Immature natural killer cell (primary cell): Measurements from ENCODE around the gene TNS1. TPM values are rescaled to one million over a fixed set of nuclear protein-coding genes. Genes with fewer than 3 reads are reported as not detected.

ENCODE experiments used
- DNase-seq, 3 donors: peaks; one replicate each; pipeline ENCODE4 v3.0.0; 2022; ENCODE audit warnings: mixed read lengths in 1 of 3
- H3K27ac Mint-ChIP-seq, 6 donors: one replicate each; pipeline ENCODE4 v1.8.0; 2020; ENCODE audit warnings: mixed read lengths in 6 of 6, mild to moderate bottlenecking in 5 of 6, inconsistent platforms in 4 of 6, moderate library complexity in 3 of 6
- H3K27me3 Mint-ChIP-seq, 3 donors: one replicate each; pipeline ENCODE4 v1.8.0; 2020 to 2021; ENCODE audit warnings: low read depth in 3 of 3, mild to moderate bottlenecking in 3 of 3, mixed read lengths in 3 of 3, moderate library complexity in 3 of 3, inconsistent platforms in 1 of 3
- H3K36me3 Mint-ChIP-seq, 3 donors: one replicate each; pipeline ENCODE4 v1.8.0; 2020; ENCODE audit warnings: mixed read lengths in 3 of 3, inconsistent platforms in 2 of 3, mild to moderate bottlenecking in 2 of 3
- H3K4me1 Mint-ChIP-seq, 2 donors: one replicate each; pipeline ENCODE4 v1.8.0; 2020; ENCODE audit warnings: inconsistent platforms in 2 of 2, mild to moderate bottlenecking in 2 of 2, mixed read lengths in 2 of 2, moderate library complexity in 1 of 2
- H3K4me3 Mint-ChIP-seq, 5 donors: one replicate each; pipeline ENCODE4 v1.8.0; 2020; ENCODE audit warnings: mild to moderate bottlenecking in 5 of 5, mixed read lengths in 5 of 5, inconsistent platforms in 3 of 5, moderate library complexity in 3 of 5
- H3K9me3 Mint-ChIP-seq, 6 donors: one replicate each; pipeline ENCODE4 v1.8.0; 2020; ENCODE audit warnings: mild to moderate bottlenecking in 6 of 6, mixed read lengths in 6 of 6, inconsistent platforms in 4 of 6, moderate library complexity in 3 of 6
- polyA plus RNA-seq, 3 donors: library from polyadenylated mRNA; unstranded; fragments of 300-500 nt; fragmentation: Illumina TruSeq; gene quantifications; one replicate each; pipeline ENCODE4 v1.2.3, GENCODE V29; 2021

Gene TNS1
- polyA plus RNA-seq, 3 donors from 2014 or later = 0.40 TPM; not detected in 2

DNA sequence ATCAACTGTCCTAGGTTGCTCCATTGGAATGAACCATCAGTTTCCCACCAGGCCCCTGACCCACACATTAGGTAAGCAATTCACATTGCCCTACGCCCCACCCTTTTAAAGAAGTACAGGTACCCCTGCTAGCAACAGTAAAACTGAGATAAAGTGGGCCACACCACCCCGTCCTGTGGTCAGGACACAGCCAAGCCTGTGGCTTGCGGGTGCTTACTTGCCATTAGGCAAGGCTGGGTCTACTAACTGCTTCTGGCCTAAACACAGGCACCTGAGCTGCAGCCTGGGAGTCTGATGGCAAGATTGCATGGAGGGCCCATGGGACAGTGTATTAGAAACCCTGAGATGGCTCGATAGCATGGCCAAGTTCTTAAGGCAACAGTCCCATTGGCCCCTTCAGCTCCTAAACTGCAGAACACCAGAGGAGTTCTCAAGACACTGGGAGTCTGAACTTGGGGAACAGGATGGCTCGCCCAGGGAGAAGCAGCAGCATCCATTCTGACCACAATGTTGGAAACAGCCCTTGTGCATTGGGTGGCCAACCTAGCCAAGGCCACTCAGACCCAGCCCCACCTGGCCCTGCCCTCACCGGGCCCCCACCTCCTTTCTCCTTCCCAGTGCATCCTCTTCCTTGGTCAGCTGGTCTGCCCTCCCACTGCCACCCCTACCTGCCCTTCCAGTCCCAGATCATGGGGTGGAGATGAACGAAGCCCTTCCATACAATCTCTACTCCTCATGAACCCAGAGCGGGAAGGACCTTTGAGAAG, 177.1 kb downstream of the TNS1 start:
- H3K36me3 Mint-ChIP-seq = no peaks in the 10 kb centered on the region

GRCh38 chr2:217824223-217824622, 178.6 kb downstream of the TNS1 start:
- Mint-ChIP-seq H3K27me3 (peaks cover 0 to 4% (median 3%) of the 10 kb centered on the region in 3 donors), H3K27ac (no peak overlapping the region), H3K4me3 (no peak overlapping the region), H3K36me3 (no peaks in the 10 kb centered on the region), H3K9me3 (no peaks in the 10 kb centered on the region), H3K4me1 (no peaks in the 10 kb centered on the region)
- no peak for DNase-seq

More for the DNA sequence above, 177.1 kb downstream of the TNS1 start:
- no peak overlapping the region for H3K27ac Mint-ChIP-seq
- H3K27me3 Mint-ChIP-seq = peaks cover 2 to 4% (median 3%) of the 10 kb centered on the region in 3 donors
- H3K4me1 Mint-ChIP-seq = no peaks in the 10 kb centered on the region
- no peak overlapping the region for H3K4me3 Mint-ChIP-seq
- DNase-seq = no peak
- H3K9me3 Mint-ChIP-seq = no peaks in the 10 kb centered on the region

GRCh38 chr2:217823626-217824025, 179.2 kb downstream of the TNS1 start:
- Mint-ChIP-seq H3K9me3 (no peaks in the 10 kb centered on the region), H3K27ac (no peak overlapping the region), H3K4me1 (no peaks in the 10 kb centered on the region)

GRCh38 chr2:217822296-217823252, 180.2 kb downstream of the TNS1 start:
- no peak overlapping the region for H3K27ac Mint-ChIP-seq
- H3K27me3 Mint-ChIP-seq = peaks cover 0 to 4% (median 3%) of the 10 kb centered on the region in 3 donors
- H3K4me3 Mint-ChIP-seq = no peak overlapping the region

More at GRCh38 chr2:217823626-217824025, 179.2 kb downstream of the TNS1 start:
- peaks cover 0 to 4% (median 3%) of the 10 kb centered on the region in 3 donors for H3K27me3 Mint-ChIP-seq
- H3K4me3 Mint-ChIP-seq = no peak overlapping the region
- no peak for DNase-seq
- H3K36me3 Mint-ChIP-seq = no peaks in the 10 kb centered on the region

DNA sequence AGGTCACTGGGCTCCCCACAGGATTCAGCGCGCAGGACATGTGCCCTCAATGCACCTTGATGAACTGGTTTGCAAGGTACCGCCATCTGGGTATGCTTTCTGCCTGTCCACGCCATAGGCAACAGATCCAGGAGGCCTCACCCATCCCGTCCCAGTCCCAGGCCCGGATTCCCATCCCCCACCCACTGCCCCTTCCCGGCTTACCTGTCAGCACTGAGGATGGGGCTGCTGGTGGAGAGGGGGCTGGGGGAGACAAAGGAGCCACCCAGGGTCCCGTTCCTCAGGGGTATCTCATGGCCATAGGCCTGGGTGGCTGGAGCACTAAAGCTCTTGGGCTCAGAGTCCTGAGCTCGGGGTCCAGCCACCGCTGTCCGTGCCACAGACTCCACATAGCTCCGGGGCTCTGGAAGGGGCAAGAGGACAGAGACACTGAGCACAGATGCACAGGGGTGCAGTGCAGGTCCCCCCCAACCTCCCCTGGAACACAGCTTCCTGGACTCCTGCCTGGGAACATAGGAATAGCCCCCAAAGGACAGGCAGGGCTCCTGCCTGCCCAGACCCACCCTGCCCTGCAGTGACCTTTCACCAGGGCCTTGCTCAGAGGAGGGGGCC, 181.2 kb downstream of the TNS1 start:
- Mint-ChIP-seq H3K9me3 (no peaks in the 10 kb centered on the region), H3K4me1 (no peaks in the 10 kb centered on the region), H3K27ac (no peak overlapping the region), H3K36me3 (no peaks in the 10 kb centered on the region), H3K27me3 (peaks cover 0 to 7% (median 1%) of the 10 kb centered on the region in 3 donors), H3K4me3 (no peak overlapping the region)
- DNase-seq = no peak

More at GRCh38 chr2:217822296-217823252, 180.2 kb downstream of the TNS1 start:
- DNase-seq = no peak
- H3K4me1 Mint-ChIP-seq = no peaks in the 10 kb centered on the region
- H3K36me3 Mint-ChIP-seq = no peaks in the 10 kb centered on the region
- H3K9me3 Mint-ChIP-seq = no peaks in the 10 kb centered on the region

- H3K9me3 Mint-ChIP-seq = no peaks in the 10 kb centered on the region
- H3K27me3 Mint-ChIP-seq = peaks cover 0 to 5% (median 1%) of the 10 kb centered on the region in 3 donors
- no peak overlapping the region for H3K4me3 Mint-ChIP-seq
- no peaks in the 10 kb centered on the region for H3K36me3 Mint-ChIP-seq
- no peak overlapping the region for H3K27ac Mint-ChIP-seq
- no peak for DNase-seq
- H3K4me1 Mint-ChIP-seq = no peaks in the 10 kb centered on the region
Measured at GRCh38 chr2:217820904-217821303, 181.9 kb downstream of the TNS1 start.

DNA sequence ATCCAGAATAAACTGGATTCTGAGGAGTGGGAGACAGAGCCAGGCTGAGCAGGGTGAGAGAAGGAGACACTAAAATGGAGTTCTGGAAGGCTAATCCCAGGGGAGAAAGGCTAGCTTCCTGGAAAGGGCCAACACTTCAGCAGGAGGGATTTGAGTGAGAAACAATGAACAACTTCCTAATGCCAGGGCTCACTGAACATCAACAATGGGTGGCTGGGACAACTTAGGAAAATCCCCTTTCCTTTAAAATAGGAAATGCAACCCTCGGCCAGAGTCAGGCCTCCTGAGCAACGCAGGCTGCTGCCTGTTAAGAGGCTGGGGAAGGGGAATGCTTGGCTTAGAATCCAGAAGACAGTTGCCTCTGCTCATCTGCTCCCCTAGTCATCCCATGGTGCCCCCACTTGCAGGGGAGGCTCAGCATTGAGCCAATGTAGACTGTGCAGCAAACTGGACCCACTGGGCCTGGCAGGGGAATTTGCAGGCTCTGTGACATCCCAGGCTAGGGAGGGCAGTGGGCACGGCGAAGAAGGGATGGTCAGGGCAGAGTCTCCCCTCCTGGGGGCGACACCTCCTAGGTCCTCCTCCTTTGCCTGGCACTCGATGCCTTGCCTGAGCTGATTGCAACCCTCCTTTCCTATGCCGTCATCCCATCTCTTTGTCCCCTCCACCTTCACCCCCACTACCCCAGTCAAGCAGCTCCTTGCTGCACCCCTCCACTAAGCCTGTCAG, 182.5 kb downstream of the TNS1 start:
- Mint-ChIP-seq H3K9me3 (no peaks in the 10 kb centered on the region), H3K27ac (no peak overlapping the region), H3K4me1 (no peaks in the 10 kb centered on the region), H3K4me3 (no peak overlapping the region), H3K36me3 (no peaks in the 10 kb centered on the region), H3K27me3 (peaks cover 0 to 7% (median 1%) of the 10 kb centered on the region in 3 donors)
- DNase-seq = no peak

DNA sequence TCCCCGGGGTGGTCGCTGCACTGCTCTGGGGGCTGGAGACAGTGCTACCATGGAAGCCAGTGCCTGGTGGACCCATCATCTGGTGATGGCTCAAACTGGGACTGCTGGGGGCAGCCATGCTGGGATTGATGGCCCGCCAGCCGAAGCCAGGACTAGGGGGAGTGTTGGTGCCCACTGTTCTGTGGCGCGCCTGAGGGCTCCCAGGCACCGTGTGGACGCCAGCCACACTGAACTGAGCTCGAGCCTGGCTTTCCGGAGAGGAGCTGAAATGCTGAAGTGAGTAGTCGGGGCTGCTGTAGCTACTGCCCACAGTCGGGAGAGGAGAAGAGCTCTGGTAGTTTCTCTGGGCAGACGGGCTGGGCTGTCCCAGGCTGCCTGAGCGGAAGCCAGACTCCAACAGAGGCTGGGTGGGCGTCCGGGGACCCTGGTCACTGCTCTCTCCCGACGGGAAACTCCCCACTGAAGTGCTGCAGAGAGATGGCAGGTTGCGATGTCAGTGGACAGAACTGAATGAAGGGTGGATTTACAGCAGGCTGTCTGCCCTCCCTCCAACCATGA, 184.4 kb downstream of the TNS1 start:
- H3K27ac Mint-ChIP-seq = no peak overlapping the region
- peaks cover 0 to 4% (median 0%) of the 10 kb centered on the region in 3 donors for H3K27me3 Mint-ChIP-seq
- H3K9me3 Mint-ChIP-seq = no peaks in the 10 kb centered on the region
- no peaks in the 10 kb centered on the region for H3K36me3 Mint-ChIP-seq
- H3K4me1 Mint-ChIP-seq = no peaks in the 10 kb centered on the region
- no peak for DNase-seq
- no peak overlapping the region for H3K4me3 Mint-ChIP-seq

GRCh38 chr2:217817466-217818292, 185.1 kb downstream of the TNS1 start:
- DNase-seq = no peak
- no peak overlapping the region for H3K27ac Mint-ChIP-seq
- H3K9me3 Mint-ChIP-seq = no peaks in the 10 kb centered on the region
- H3K4me1 Mint-ChIP-seq = no peaks in the 10 kb centered on the region
- no peaks in the 10 kb centered on the region for H3K36me3 Mint-ChIP-seq
- no peak overlapping the region for H3K4me3 Mint-ChIP-seq
- H3K27me3 Mint-ChIP-seq = peaks cover 0 to 4% (median 0%) of the 10 kb centered on the region in 3 donors

GRCh38 chr2:217816396-217816869, 186.4 kb downstream of the TNS1 start:
- Mint-ChIP-seq H3K4me1 (no peaks in the 10 kb centered on the region), H3K9me3 (no peaks in the 10 kb centered on the region), H3K36me3 (no peaks in the 10 kb centered on the region), H3K27me3 (peaks cover 0 to 6% (median 0%) of the 10 kb centered on the region in 3 donors), H3K27ac (no peak overlapping the region), H3K4me3 (no peak overlapping the region)
- DNase-seq = no peak

GRCh38 chr2:217813828-217814227, 189.0 kb downstream of the TNS1 start:
- DNase-seq = no peak
- Mint-ChIP-seq H3K36me3 (peaks cover 0 to 3% (median 0%) of the 10 kb centered on the region in 3 donors), H3K27me3 (peaks cover 0 to 8% (median 0%) of the 10 kb centered on the region in 3 donors)

DNA sequence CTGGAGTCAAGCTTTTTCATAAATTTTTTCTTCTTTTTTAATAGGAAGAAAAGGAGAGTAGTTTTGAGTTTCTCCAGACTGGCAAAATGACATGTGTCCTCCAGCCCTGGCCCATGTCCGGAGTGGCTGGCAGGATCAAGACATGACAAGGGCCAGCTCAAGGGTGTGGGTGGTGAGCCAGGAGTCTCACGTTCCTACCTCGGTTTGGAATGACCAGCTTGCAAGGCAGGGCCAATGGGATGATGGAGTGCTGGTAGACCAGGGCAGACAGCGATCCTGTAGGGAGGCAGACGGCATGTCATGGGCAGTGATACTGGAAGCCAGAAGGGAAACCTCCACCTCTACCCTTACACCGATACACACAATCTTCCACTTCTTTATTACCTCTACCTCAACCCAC, 190.6 kb downstream of the TNS1 start:
- H3K36me3 Mint-ChIP-seq = peaks cover 0 to 4% (median 0%) of the 10 kb centered on the region in 3 donors
- no peak overlapping the region for H3K27ac Mint-ChIP-seq
- H3K9me3 Mint-ChIP-seq = no peaks in the 10 kb centered on the region

More at GRCh38 chr2:217813828-217814227, 189.0 kb downstream of the TNS1 start:
- Mint-ChIP-seq H3K27ac (no peak overlapping the region), H3K9me3 (no peaks in the 10 kb centered on the region), H3K4me3 (no peak overlapping the region), H3K4me1 (no peaks in the 10 kb centered on the region)

More for the DNA sequence above, 190.6 kb downstream of the TNS1 start:
- DNase-seq = no peak
- no peak overlapping the region for H3K4me3 Mint-ChIP-seq
- H3K27me3 Mint-ChIP-seq = peaks cover 0 to 8% (median 0%) of the 10 kb centered on the region in 3 donors
- no peaks in the 10 kb centered on the region for H3K4me1 Mint-ChIP-seq
